Stimulated activated CD4-positive, alpha-beta T cell treated with anti-CD3 and anti-CD28 coated beads, Interleukin-15, amount 100 ng/mL, for 24 hours (primary cell): ENCODE results near the gene PUM1.

Source experiments
- DNase-seq: peaks from one replicate; pipeline ENCODE4 v3.0.0-alpha.2; 2020

PUM1 gene

DNA sequence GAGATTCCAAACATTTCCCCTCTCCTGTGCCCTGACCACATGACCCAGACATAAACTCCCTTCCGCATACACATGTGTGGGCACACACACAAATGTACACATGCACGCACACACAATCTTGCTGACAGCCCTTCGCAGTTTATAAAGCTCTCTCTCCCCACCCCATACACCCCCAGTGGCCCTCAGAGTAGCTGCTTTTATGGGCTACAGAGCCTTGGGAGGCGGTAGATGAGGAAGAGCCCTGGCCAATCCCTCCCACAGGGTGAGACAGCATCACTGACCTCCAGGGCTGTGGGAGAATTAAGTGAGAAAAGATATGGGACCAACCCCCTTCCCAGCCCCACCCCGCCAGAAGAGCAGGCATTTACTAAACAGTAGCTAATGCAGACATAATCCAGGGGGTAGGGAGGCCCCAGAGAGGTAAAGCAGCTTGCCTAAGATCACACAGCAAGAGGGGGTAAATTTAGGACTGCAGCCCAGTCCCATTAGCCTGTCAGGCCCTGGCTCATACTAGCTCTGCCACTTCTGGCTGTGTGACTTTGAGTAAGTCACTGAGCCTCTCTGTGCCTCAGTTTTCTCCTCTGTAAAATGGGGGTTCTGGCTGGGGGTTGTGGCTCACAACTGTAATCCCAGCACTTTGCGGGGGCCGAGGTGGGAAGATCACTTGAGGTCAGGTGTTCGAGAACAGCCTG is 162.0 kb downstream of the PUM1 start:
- DNase-seq, result no peak

DNA sequence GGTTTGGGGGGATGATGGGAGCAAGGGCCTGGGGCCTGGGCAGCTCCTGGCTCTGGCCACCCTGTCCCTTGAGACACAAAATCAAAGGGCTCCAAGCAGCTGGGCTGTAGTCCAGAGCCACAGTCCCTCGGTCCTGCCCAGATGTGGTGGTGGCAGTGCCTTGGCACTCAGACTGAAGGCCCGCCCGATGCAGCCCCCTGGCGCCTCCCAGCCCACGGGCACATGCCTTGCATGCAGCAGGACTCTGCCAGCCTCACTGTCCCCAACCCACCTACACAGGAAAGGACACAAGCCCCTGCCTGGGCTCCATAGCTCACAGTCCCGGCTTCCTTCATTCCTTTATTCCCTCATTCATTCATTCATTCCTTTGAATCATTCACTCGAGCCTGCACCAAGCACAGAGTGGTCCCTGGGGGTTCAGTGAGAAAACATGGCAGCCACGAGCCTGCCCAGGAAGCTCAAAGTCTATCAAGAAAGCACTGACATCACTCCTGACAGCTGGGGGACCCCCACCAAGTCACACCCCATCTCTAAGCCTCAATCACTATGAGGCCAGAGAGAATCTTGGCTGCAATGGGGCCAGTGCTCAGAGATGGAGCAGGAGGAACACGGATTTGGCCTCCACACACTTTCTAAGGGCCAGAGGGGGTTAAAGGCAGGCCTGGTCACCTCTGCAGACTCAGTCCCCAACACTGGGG is 162.8 kb downstream of the PUM1 start:
- DNase-seq, result no peak

DNA sequence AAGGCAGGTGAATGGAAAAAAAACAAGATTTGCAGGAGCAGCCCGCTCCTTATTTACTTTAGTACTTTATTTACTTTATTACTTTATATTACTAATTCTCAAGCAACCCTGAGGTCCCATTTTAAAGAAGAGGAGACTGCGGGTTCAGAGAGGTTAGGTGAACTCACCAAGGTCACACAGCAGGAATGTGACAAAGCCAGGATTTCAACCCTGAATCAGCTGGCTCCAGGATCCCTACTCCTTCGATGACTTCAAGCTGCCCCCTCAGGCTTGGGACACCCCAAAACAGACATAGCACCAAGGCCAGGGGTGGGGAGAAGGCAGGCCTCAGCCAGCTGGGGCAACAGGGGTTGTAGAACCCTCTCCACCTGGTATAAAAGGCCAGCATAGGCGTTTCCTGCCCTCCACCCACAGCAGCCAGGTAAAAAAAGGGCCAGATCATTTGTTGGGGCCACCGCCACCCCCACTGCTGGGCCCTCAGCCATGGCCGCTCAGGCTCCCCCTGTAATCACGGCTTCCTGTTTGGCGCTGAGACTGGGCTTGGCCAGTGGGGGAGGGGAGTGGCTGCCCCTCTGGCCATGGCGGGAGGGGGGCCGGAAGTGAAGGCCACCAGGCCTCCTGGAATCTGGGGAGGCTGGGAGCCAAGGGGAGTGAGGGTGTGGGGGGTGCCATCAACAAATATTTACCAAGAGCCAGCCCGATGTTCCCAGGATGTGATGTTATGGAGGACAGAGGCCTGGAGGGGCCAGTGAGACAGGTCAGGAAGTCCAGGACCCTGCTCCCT is 163.5 kb downstream of the PUM1 start:
- no peak for DNase-seq

DNA sequence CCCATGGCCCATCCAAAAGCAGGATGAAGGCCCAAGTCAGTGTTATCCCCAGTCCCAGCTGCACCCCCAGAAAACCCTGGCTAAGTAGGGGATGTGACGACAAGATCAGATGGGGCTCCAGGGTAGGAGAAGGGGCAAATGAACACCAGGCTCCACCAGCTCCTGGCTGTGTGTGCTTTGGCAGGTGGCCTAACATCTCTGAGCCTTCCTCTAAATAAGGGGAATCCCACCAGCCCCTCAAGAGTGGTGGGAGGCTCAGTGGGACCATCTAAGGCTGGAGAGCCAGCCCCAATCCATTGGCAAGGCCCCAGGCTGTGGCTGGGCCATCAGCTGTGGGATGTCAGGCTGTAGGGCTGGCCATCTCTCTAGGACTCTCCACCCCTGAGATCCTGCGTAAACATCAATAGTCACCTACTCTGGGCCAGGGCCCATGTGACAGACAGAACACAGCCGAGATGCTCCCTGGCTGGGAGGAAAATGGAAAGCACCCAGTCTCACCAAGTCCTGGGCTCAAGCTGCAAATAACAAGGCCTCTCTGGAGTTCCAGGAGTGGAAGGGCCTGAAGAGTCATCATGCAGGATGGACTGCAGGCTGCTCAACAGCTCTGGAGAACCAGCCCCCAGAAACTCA is 164.5 kb downstream of the PUM1 start:
- DNase-seq, result no peak

DNA sequence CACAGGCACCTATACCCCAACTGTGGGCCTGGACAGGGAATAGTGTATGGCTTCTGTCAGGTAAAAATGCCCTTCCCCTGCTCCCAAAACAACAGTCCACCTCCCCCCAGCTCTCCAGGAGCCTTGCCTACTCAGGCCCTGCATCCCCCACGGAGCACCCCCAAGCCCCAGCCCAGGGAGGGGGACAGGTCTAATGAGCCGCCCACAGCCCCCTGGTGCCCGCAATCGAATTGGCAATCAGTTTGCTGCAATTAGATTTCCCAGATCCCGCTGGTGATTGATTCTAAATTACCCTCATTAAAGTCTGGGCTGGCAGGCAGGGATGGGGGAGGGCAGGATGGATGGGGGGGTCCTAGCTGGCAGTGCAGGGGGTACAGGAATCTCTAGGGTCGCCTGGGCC is 165.0 kb downstream of the PUM1 start:
- no peak for DNase-seq

DNA sequence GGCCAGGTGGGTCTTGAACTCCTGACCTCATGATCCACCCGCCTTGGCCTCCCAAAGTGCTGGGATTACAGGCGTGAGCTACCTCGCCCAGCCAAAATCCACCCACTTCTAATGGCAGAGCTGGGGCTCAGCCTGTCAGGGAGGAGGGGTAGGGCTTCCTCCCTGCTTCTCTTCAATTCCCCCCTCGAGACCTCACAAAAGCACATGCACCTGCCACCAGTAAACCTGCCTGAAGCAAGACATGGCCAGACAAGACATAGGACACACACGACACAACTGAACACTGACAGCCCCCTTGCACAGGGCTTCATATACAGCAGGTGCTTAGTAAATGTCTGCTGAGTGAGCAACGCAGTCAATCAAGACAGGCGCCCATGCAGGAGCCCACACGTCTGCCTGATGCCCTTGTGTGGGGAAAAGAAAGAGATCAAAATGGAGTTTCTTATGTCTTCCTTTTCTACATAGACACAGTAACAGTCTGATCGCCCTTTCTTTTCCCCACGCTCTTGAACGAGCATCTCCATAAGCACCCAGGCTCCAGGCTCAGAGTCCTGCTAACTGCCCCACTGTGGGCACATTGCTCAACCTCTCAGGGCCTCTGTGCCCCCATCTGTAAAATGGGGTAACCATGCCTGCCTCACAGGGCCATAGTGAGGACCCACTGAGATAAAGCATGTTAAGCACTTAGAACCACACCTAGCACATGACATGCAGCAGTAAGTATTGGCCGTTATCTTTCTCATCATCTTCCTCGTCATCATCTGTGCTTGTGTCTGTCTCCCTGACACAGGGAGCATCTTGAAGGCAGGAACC is 165.7 kb downstream of the PUM1 start:
- DNase-seq, result no peak

DNA sequence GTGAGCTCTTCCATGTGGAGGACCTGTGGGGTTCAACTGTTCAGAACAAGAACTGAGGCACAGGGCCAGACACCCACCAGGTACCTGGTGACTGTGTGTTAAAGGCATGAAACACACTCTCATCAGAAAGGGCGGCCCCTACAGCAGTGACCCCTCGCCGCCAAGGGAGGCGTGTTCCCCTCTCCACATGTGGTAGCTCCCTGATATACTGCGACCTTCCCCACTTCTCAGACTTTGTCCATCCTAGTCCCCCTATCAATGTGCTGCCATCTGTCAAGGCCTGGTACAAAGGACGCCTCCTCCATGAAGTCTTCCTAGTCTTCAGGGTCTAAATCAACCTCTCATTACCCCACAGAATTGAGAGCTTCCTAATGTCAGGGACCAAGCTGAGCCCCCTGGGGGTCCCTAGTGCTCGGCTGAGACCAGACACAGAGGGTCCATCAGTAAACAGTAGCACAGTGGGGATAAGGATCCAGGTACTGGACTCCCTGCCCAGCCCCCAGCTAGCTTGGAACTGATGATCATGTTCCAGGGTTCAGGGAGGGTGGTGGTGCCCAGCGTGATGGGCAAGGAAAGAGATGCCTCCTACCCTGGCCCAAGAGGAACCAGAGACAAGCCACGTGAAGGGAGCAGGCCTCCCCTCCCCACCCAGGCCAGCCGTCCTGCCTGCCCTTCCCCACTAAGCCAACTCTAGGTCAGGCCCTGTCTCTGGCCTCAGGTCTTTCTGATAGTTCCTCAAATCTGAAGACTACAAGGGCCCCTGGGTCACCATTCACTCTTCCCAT is 167.3 kb downstream of the PUM1 start:
- no peak for DNase-seq

DNA sequence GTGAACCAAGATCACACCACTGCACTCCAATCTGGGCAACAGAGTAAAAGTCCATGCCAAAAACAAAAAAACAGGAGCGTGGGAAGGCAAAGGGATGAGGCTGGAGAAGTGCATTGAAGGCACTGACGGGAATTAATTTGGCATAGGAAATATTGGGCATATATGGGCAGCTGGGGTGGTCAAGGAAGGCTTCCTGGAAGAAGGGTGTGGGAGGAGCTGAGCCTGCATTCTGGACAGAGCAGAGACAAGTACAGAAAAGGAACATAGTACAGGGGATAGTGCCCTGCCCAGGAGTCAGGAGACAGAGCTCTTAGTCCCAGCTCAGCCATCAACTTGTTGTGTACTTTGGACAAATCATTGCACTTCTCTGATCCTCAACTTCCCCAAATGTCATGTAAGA is 168.6 kb downstream of the PUM1 start:
- no peak for DNase-seq

DNA sequence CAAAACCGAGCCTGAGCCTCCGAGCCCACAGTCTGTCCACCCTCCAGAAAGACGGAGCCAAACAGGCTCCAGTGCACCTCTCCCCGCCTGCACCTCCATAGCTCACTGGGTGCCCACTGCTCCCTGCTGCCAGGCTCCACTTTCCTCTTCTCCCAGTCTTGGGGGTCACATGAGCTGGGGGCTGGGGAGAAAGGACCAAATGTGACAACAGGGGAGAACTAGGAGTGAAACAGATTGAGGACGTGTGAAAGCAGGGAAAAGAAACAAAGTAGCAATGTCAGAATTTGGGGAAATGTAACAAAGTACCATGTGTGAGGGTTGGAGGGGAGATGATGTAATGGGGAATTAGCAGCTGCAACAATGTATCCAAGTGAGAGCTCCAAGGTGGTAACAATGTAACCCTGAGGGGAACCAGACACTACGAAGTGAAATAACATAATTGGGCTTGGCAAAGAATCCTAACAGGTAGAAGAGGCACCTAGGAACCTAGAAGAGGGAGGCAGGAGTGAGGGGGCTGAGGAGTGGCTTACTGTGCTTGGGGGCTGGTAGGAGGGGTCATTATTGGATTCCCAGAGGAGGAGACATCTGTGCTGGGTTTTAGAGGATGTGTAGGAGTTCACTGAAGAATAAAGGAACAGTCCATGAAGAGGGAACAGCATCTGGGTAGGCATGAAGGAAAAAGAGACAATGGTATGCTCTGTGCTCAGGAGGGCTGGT is 169.4 kb downstream of the PUM1 start:
- no peak for DNase-seq

DNA sequence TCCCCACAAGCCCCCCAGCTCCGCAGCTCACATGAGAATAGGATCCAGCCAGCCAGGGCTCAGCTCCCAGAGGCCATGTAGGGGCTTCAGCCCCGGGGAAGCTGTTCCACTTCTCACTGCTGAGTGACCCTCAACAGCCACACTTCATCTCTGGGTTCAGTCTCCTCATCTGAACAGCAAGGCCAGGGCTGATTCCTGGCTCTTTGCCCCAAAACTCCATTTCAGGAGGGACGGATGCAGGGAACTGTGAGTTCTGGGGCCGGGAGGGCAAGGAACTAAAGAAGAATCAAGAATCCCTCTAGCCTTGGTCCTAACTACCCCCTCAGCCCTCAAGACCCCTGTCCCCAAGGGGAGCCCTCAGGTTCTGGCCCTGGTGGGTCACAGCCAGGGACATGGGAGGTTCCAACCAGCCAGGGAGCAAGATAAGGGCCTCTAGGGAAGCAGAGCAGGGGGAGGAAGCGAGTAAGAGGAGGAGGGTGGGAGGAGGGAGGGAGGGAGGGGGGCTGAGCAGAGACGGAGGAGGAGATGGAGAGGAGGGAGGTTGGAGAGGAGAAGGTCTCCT is 170.1 kb downstream of the PUM1 start:
- DNase-seq, result no peak

DNA sequence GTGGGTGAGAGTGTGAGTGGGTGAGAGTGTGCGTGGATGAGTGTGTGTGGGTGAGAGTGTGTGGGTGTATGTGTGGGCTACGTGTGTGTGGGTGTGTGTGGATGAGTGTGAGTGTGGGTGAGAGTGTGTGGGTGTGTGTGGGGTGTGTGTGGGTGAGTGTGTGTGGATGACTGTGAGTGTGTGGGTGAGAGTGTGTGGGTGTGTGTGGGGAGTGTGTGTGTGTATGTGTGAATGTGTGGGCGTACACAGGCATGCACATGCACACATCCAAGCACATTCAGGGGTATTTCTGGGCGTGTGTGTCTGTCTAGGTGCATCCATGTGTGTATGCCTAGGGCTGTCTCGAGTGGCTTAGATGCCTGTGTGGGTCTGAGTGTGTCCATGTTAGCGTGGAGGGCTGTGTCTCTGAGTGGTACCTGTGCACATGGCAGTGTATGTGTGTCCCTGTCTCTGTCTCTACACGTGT is 171.0 kb downstream of the PUM1 start:
- DNase-seq, result no peak

DNA sequence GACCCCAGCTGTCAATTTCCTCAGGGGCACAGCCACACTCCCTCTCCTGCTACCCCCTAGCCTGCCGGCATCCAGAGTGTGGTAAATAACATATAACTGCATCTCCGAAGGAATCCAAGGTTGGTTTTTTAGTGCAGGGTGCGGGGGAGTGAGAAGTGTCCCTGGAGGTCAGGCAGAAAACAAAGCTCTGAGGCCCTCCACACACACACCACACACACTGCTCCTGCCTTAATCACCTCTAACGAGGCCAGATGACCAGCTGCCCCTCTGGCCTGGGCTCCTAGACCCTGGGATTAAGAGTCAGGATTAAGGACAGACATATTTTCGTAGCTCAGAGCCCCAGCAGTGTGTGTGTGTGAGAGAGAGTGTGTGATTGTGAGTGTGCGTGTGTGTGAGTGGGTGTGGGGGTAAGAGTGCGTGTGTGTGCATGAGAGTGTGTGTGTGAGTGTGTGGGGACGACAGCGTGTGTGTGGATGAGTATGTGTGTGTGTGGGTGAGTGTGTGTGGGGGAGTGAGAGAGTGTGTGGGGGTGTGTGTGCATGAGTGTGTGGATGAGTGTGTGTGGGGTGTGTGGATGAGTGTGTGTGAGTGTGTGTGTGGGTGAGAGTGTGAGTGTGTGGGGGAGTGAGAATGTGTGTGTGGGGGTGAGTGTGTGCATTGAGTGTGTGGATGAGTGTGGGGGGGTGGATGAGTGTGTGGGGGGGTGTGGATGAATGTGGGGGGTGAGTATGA is 171.6 kb downstream of the PUM1 start:
- DNase-seq, result no peak

DNA sequence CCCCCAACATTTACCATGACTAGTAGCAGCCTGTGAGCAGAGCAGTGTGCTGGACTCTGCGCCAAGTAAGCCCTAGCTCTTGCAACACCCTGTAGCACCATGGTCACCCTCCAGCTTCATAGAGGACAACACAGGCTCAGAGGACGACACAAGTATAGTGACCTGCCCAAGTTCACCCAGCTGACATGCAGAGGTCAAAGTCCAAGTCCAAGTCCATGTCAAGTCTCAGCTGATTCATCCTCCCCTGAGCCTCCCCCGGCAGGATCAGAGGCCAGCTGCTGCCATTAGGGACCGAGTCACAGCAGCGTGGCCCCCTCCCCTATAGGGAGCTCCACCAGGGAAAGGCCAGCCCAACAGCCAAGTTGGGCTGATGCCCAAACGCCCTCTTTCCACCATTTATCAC is 172.8 kb downstream of the PUM1 start:
- DNase-seq, result no peak

DNA sequence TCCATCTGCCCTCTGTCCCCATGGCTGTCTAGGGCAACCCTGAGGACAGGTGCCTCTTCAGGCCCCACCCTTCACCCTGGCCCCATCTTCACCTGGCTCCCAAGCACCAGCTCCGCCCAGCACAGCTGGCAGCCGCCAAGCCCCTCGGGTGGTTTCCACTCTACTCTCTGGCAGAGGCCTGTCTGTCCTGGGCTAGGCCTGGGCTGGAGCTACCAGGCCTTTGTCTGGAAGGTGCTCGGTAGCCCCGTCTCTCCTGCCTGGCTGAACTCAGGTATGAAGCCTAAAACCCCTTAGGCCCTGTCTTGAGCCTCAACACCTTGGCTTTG is 174.3 kb downstream of the PUM1 start:
- no peak for DNase-seq

DNA sequence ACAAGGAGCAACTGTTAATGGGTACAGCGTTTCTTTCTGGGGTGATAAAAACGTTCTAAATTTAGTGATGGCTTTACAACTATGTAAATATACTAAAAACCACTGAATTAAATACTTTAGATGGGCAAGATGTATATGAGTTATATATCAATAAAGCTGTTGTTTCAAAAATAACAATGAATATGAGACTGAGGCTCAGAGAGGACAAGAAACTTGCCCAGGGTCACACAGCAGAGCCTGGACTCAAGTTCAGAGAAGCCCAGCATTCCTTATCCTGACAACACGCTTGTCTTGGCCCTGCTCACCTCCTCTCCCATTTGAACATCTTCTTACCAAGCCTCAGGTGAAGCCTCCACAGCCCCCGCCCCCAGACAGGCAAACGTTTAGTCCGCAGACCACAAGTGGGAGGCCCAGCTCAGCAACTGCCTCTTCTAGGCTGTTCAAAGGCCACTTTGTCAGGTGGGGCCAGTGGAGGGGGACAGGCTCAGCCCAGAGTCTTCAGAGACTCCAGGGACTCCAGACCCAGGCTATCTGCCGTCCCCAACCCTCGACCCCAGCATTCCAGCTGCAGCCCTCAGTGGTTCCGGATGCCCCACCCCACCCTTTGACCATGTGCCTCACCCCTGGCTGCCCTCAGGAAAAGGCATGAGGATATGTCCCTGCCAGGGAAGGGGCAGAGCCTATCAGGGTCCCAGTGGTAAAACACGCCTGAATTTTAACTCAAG is 174.9 kb downstream of the PUM1 start:
- DNase-seq, result no peak

DNA sequence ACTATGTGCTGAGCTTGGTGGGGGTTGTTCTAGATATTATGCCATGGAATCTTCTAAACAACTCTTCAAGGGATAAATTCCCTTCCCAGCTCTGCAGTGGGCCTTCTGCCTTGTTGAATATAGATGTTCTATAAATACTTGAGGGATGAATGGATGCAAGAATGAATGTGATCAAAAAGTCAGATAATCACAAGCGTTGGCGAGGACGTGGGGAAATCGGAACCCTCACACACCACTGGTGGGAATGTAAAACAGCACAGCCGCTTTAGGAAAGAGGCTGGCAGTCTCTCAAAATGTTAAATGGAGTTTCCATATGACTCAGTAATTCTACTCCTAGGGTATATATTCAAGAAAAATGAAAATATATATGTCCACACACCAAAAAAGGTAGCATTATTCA is 176.0 kb downstream of the PUM1 start:
- DNase-seq, result no peak

DNA sequence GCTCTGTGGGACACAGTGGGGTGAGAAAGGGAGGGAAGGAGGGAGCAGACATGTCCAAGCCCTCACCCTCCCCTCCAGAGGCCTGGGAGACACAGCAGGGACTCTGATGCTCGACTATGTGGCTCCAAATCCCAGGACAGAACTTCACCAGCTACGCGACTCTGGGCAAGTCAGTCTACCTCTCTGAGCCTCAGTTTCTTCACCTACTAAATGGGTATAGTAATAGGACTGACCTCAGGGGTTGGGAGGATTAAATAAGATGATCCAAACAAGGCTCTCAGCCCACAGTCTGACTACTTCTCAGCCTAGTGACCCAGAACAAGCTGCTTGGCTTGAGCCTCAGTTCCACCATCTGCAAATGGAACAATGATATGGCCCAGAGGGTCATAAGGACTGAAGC is 176.5 kb downstream of the PUM1 start:
- no peak for DNase-seq

DNA sequence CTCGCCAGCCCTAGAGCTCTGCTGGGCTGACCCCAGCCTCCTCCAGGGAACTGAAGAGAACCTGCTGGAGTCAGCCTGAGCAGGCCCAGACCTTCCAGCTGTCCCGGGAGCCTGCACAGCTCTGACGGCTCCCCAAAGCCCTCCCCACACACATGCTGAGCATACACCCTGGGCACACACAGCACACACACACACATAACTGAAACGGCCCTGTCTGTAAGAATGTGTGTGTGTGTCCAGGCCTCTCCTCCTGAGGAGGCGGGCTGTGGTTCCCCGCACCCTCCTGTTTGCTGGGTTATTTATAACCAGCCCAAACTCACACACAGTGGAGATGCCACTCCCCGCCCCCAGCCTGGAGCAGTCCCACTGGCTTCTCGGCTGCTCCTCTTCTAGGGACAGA is 177.1 kb downstream of the PUM1 start:
- DNase-seq, result no peak
